Vagina (tissue), 2 donors: Measurements from ENCODE around the gene PDIA6. TPM values are rescaled to one million over a fixed set of nuclear protein-coding genes. Genes with fewer than 3 reads are reported as not detected.
"Not testable (repeated sequence)": the region's sequence is repeated elsewhere in the genome, so short reads cannot be mapped to it uniquely, and the experiment has no call there.

Source experiments
- DNase-seq, 2 donors: peaks; one replicate each; pipeline ENCODE4 v3.0.0-alpha.2; 2017; ENCODE audit errors: extremely low spot score in 2 of 2
- H3K27ac ChIP-seq: fragments of 200-600 bp; sonication (generic); one replicate; pipeline ENCODE4 v1.5.1; 2019
- H3K27me3 ChIP-seq: fragments of 200-600 bp; sonication (generic); one replicate; pipeline ENCODE4 v1.5.1; 2019
- H3K36me3 ChIP-seq, 2 donors: fragments of 200-600 bp; sonication (generic); one replicate each; pipeline ENCODE4 v1.5.1; 2017 to 2019
- H3K4me1 ChIP-seq: fragments of 200-600 bp; sonication (generic); one replicate; pipeline ENCODE4 v1.5.1; 2019
- H3K4me3 ChIP-seq, 2 donors: fragments of 200-600 bp; sonication (generic); 1 replicate in 1 of 2; 2 replicates in 1 of 2; pipeline ENCODE4 v1.5.1; 2016 to 2019
- H3K9me3 ChIP-seq: fragments of 200-600 bp; sonication (generic); one replicate; pipeline ENCODE4 v1.5.1; 2019
- CTCF ChIP-seq, 3 experiments: fragments of 450-650 bp in 2 of 3; fragments of 200-600 bp in 1 of 3; sonication (generic) in 1 of 3; IDR thresholded peaks; one replicate each; pipeline ENCODE4 v1.5.1; 2017 to 2019; ENCODE audit warnings: antibody characterized with exemption in 3 of 3, mild to moderate bottlenecking in 2 of 3, moderate library complexity in 2 of 3
- POLR2A ChIP-seq, 2 donors: fragments of 450-650 bp; IDR thresholded peaks; one replicate each; pipeline ENCODE4 v1.6.1; 2017; ENCODE audit warnings: antibody characterized with exemption in 2 of 2, mild to moderate bottlenecking in 2 of 2, moderate library complexity in 2 of 2
- POLR2AphosphoS5 ChIP-seq, 2 donors: sonication (generic); formaldehyde crosslinking; IDR thresholded peaks; one replicate each; pipeline ENCODE4 v1.9.0; 2017; ENCODE audit warnings: antibody characterized with exemption in 2 of 2, mild to moderate bottlenecking in 2 of 2, low read depth in 1 of 2; ENCODE audit not compliant: insufficient read depth in 1 of 2
- intact Hi-C: fragments of 100-400 bp; cut with DNase I; formaldehyde crosslinking; loops from one replicate; pipeline ENCODE4 v1.15.1; 2023
- total RNA-seq: library from RNA; depleted of rRNA; stranded (reverse); fragments of >200 nt; gene quantifications from one replicate; pipeline ENCODE4 v1.2.3, GENCODE V29; 2016

PDIA6 gene
- total RNA-seq, 1 donor from 2014 or later, result 55.0 TPM

GRCh38 chr2:10783421-10783820, 29.2 kb downstream of the PDIA6 start:
- Histone ChIP-seq H3K9me3 (no peaks in the 10 kb centered on the region), H3K27me3 (no peaks in the 10 kb centered on the region), H3K27ac (no peak overlapping the region), H3K36me3 (peaks cover 0 to 76% of the 10 kb centered on the region in 2 donors), H3K4me1 (no peaks in the 10 kb centered on the region), H3K4me3 (no peak overlapping the region)
- DNase-seq, result no peak
- intact Hi-C loops, result no loop called here
- no peak for TF ChIP-seq CTCF (IDR thresholded peaks at IDR 0.05)
- no peak for TF ChIP-seq POLR2AphosphoS5 (IDR thresholded peaks at IDR 0.05; ENCODE audit: insufficient read depth in 1 of 2, low read depth in 1 of 2)
- TF ChIP-seq POLR2A (IDR thresholded peaks at IDR 0.05), result no peak

GRCh38 chr2:10781746-10782145, 30.8 kb downstream of the PDIA6 start:
- intact Hi-C loops, result no loop called here
- Histone ChIP-seq H3K27ac (no peak overlapping the region), H3K4me1 (no peaks in the 10 kb centered on the region), H3K36me3 (peaks cover 0 to 59% of the 10 kb centered on the region in 2 donors), H3K9me3 (no peaks in the 10 kb centered on the region), H3K4me3 (no peak overlapping the region), H3K27me3 (no peaks in the 10 kb centered on the region)
- DNase-seq, result no peak
- no peak for TF ChIP-seq POLR2AphosphoS5 (IDR thresholded peaks at IDR 0.05; ENCODE audit: insufficient read depth in 1 of 2, low read depth in 1 of 2)
- TF ChIP-seq CTCF (IDR thresholded peaks at IDR 0.05), result no peak
- no peak for TF ChIP-seq POLR2A (IDR thresholded peaks at IDR 0.05)

DNA sequence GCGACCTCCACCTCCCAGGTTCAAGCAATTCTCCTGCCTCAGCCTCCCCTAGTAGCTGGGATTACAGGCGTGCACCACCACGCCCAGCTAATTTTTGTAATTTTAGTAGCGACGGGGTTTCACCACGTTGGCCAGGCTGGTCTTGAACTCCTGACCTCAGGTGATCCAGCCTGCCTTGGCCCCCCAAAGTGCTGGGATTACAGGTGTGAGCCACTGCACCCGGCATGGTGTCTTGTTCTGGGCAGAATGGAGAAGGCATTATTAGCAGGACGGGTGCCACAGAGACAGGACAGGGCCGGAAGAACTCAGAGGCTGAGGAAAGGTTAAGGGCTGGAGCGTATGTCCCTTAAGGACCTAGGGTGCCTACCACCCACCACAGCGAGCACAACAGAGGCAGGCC, 31.8 kb downstream of the PDIA6 start:
- H3K27me3 ChIP-seq, H3K9me3 ChIP-seq, intact Hi-C loops, H3K4me3 ChIP-seq, H3K4me1 ChIP-seq, H3K27ac ChIP-seq, DNase-seq: not testable (repeated sequence)
- peaks cover 0 to 50% of the 10 kb centered on the region in 2 donors for H3K36me3 ChIP-seq

GRCh38 chr2:10780491-10780820, 32.1 kb downstream of the PDIA6 start:
- Histone ChIP-seq H3K27ac (no peak overlapping the region), H3K4me3 (no peak overlapping the region), H3K27me3 (no peaks in the 10 kb centered on the region), H3K4me1 (no peaks in the 10 kb centered on the region), H3K9me3 (no peaks in the 10 kb centered on the region), H3K36me3 (peaks cover 0 to 46% of the 10 kb centered on the region in 2 donors)
- intact Hi-C loops, result no loop called here
- DNase-seq, result no peak
- no peak for TF ChIP-seq POLR2A (IDR thresholded peaks at IDR 0.05)
- no peak for TF ChIP-seq CTCF (IDR thresholded peaks at IDR 0.05)
- TF ChIP-seq POLR2AphosphoS5 (IDR thresholded peaks at IDR 0.05; ENCODE audit: insufficient read depth in 1 of 2, low read depth in 1 of 2), result no peak

DNA sequence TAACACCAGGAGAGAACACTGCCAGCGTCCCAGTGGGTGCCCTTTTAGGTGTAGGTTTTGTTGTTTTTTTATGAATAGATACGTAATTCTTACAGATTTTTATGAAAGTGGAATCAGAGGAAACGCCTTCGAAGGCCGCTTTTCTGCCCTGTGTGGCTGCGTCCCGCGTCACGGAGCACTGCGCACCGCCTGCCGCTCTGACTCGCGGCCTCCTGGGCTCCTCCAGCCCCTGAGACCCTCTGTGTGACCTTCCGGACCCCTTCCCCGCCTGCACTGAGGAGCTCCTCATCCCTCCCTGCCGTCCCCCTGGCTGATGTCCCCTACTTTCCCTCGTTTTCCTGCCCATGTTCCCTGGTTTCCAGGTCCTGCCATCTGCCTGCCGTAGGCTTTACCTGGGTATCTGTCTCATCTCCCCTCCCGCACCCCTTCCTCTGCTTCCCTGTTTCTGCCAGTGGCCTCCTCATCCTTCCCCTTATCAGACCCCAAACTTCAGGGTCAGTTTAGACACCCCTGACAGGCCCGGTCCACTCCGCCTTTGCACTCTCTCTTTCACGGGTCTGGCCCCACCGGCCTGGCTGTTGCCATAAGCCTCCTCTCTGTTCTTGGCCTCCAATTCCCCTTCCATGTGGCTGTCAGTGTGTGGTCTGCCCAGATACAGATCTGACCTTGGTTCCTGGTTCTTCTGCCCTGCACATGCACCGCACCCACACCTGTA, 32.7 kb downstream of the PDIA6 start:
- H3K27ac ChIP-seq, result no peak overlapping the region
- no peak overlapping the region for H3K4me3 ChIP-seq
- no peaks in the 10 kb centered on the region for H3K9me3 ChIP-seq
- TF ChIP-seq CTCF (IDR thresholded peaks at IDR 0.05), result no peak
- TF ChIP-seq POLR2A (IDR thresholded peaks at IDR 0.05), result no peak
- no peak for TF ChIP-seq POLR2AphosphoS5 (IDR thresholded peaks at IDR 0.05; ENCODE audit: insufficient read depth in 1 of 2, low read depth in 1 of 2)
- DNase-seq, result no peak
- peaks cover 0 to 42% of the 10 kb centered on the region in 2 donors for H3K36me3 ChIP-seq
- H3K27me3 ChIP-seq, result no peaks in the 10 kb centered on the region
- peaks cover 4% of the 10 kb centered on the region for H3K4me1 ChIP-seq
- intact Hi-C loops, result no loop called here
